Measurements from ENCODE around the gene AGPAT2.
"Not testable (repeated sequence)": the region's sequence is repeated elsewhere in the genome, so short reads cannot be mapped to it uniquely, and the experiment has no call there.

AGPAT2 gene

GRCh38 chr9:136712690-136713544 lies 25.7 kb upstream of the AGPAT2 start:
- H3K4me1 Mint-ChIP-seq (ENCODE audit: low read depth) = peaks cover 3% of the 10 kb centered on the region
- no peaks in the 10 kb centered on the region for H3K36me3 Mint-ChIP-seq
- no peak overlapping the region for H3K27ac Mint-ChIP-seq
- H3K9me3 Mint-ChIP-seq (ENCODE audit: low read depth) = no peaks in the 10 kb centered on the region
- H3K27me3 Mint-ChIP-seq = peaks cover 7% of the 10 kb centered on the region
- no peak overlapping the region for H3K4me3 Mint-ChIP-seq

- H3K4me1 Mint-ChIP-seq (ENCODE audit: low read depth) = peaks cover 3% of the 10 kb centered on the region
- peak within 1 kb of the TSS; percentile 77 for H3K4me3 Mint-ChIP-seq
- no peak within 1 kb of the TSS for H3K27ac Mint-ChIP-seq
- H3K36me3 Mint-ChIP-seq = no peaks in the 10 kb centered on the region
- H3K27me3 Mint-ChIP-seq = peaks cover 7% of the 10 kb centered on the region
- H3K9me3 Mint-ChIP-seq (ENCODE audit: low read depth) = no peaks in the 10 kb centered on the region
These were observed 24.8 kb upstream of the AGPAT2 start, which contains the start of gene DIPK1B for GRCh38 chr9:136711751-136712689. Gene DIPK1B (plus strand): TSS chr9:136712572. CDS start chr9:136712666, 94 bp downstream.

- H3K9me3 Mint-ChIP-seq (ENCODE audit: low read depth); H3K27me3 Mint-ChIP-seq; H3K4me1 Mint-ChIP-seq (ENCODE audit: low read depth); H3K36me3 Mint-ChIP-seq; H3K27ac Mint-ChIP-seq: not testable (repeated sequence)
- H3K4me3 Mint-ChIP-seq = peak overlapping the region; percentile 77
These were observed 24.0 kb upstream of the AGPAT2 start for GRCh38 chr9:136711219-136711648.

DNA sequence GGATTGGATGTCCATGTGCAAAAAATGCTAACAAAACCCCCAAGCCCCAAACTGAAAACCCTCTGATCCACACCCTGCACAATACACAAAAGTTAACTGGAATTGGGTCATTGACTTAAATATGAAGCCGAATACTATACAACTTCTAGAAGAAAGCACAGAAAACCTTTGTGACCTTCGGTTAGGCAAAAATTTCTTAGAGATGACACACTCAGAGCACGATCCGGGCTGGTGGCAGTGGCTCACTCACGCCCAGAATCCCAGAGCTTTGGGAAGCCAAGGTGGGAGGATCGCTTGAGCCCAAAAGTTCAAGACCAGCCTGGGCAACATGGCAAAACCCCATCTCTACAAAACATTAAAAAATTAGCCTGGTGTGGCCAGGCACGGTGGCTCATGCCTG lies 23.3 kb upstream of the AGPAT2 start:
- Mint-ChIP-seq H3K36me3 (no peaks in the 10 kb centered on the region), H3K4me1 (ENCODE audit: low read depth) (peaks cover 3% of the 10 kb centered on the region), H3K27ac (no peak overlapping the region), H3K9me3 (ENCODE audit: low read depth) (no peaks in the 10 kb centered on the region), H3K4me3 (no peak overlapping the region), H3K27me3 (peaks cover 4% of the 10 kb centered on the region)

DNA sequence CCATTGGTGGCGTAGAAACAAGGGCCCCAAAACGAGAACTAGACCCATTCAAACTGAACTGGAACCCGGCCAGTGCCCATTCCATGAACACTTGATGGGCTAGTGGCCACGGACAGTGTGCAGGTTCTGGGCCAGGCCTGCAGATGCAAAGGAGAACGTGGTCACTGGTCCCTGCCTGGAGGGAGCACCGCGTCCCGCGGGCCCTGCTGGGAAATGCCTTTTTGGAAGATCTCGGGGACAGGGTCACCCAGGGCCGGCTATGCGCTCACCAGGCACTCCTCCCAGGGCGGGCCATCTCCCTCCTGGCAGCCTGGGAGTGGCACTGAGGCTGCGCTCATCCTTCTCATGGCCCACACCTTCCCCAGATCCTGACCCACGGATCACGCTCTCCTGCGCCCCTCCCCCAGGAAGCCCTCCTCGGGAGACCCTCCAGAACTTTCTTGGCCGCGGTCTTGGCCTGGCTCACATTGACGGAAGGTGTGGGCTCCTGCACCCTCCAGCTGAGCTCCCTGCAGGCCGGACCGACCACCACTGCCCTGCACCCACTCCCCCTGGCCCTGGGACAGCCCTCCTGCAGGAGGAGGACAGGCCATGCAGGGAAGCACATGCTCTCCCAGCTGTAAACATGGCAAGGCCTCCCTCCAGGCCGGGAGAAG lies 22.3 kb upstream of the AGPAT2 start:
- H3K27ac Mint-ChIP-seq = no peak overlapping the region
- H3K4me3 Mint-ChIP-seq = no peak overlapping the region
- H3K27me3 Mint-ChIP-seq = peaks cover 4% of the 10 kb centered on the region
- H3K9me3 Mint-ChIP-seq (ENCODE audit: low read depth) = no peaks in the 10 kb centered on the region
- no peaks in the 10 kb centered on the region for H3K36me3 Mint-ChIP-seq
- H3K4me1 Mint-ChIP-seq (ENCODE audit: low read depth) = peaks cover 3% of the 10 kb centered on the region

- H3K27ac Mint-ChIP-seq = no peak overlapping the region
- no peaks in the 10 kb centered on the region for H3K9me3 Mint-ChIP-seq (ENCODE audit: low read depth)
- H3K4me1 Mint-ChIP-seq (ENCODE audit: low read depth) = peaks cover 3% of the 10 kb centered on the region
- no peaks in the 10 kb centered on the region for H3K36me3 Mint-ChIP-seq
- H3K4me3 Mint-ChIP-seq = no peak overlapping the region
- H3K27me3 Mint-ChIP-seq = peaks cover 4% of the 10 kb centered on the region
These were observed 20.7 kb upstream of the AGPAT2 start for GRCh38 chr9:136707849-136708517.

GRCh38 chr9:136707011-136707410 lies 19.8 kb upstream of the AGPAT2 start:
- Mint-ChIP-seq H3K4me3 (no peak overlapping the region), H3K9me3 (ENCODE audit: low read depth) (no peaks in the 10 kb centered on the region), H3K36me3 (no peaks in the 10 kb centered on the region), H3K27me3 (peaks cover 4% of the 10 kb centered on the region), H3K4me1 (ENCODE audit: low read depth) (peaks cover 6% of the 10 kb centered on the region), H3K27ac (no peak overlapping the region)

GRCh38 chr9:136705564-136705963 lies 18.3 kb upstream of the AGPAT2 start:
- H3K27me3 Mint-ChIP-seq = peaks cover 4% of the 10 kb centered on the region
- no peaks in the 10 kb centered on the region for H3K36me3 Mint-ChIP-seq
- no peak overlapping the region for H3K4me3 Mint-ChIP-seq
- peaks cover 16% of the 10 kb centered on the region for H3K4me1 Mint-ChIP-seq (ENCODE audit: low read depth)
- H3K27ac Mint-ChIP-seq = no peak overlapping the region
- no peaks in the 10 kb centered on the region for H3K9me3 Mint-ChIP-seq (ENCODE audit: low read depth)

DNA sequence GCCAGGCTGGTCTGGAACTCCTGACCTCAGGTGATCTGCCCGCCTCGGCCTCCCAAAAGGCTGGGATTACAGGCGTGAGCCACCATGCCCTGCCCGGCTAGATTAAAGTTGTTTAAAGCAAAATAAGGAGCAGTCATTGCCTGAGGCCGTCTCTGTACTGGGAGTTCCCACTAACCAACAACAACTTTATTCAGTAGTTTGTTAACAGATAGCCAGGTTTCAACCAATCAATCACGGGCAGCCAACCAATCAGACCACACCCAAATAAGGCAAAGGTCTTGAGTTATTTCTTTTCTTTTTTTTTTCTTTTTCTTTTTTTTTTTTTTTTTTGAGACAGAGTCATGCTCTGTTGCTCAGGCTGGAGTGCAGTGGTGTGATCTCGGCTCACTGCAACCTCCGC lies 17.5 kb upstream of the AGPAT2 start:
- not testable (repeated sequence) for H3K36me3 Mint-ChIP-seq; H3K27ac Mint-ChIP-seq; H3K27me3 Mint-ChIP-seq; H3K4me3 Mint-ChIP-seq; H3K9me3 Mint-ChIP-seq (ENCODE audit: low read depth)
- H3K4me1 Mint-ChIP-seq (ENCODE audit: low read depth) = peaks cover 21% of the 10 kb centered on the region

GRCh38 chr9:136703276-136703860 lies 16.1 kb upstream of the AGPAT2 start:
- Mint-ChIP-seq H3K9me3 (ENCODE audit: low read depth) (no peaks in the 10 kb centered on the region), H3K36me3 (no peaks in the 10 kb centered on the region), H3K4me3 (no peak overlapping the region), H3K27me3 (no peaks in the 10 kb centered on the region), H3K27ac (no peak overlapping the region), H3K4me1 (ENCODE audit: low read depth) (peaks cover 24% of the 10 kb centered on the region)

DNA sequence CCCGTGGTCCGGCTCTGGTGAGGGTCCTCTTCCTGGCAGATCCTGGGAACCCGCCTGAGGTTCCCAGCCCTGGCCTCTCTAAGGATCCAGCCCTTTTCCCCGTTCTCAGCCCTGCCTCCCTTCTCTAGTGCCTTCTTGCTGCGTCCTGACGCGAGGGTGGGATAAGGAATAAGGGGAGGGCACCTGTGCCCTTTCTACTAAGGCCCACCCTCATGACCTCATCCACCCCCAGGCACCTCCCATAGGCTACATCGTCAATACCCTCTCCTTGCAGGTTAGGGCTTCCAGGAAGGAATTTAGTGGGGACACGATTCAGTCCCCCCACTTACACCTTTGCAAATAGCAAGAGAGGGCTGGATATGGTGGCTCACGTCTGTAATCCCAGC lies 14.4 kb upstream of the AGPAT2 start:
- Mint-ChIP-seq H3K4me3 (peak overlapping the region; percentile 85), H3K4me1 (ENCODE audit: low read depth) (peaks cover 26% of the 10 kb centered on the region), H3K36me3 (no peaks in the 10 kb centered on the region), H3K27me3 (no peaks in the 10 kb centered on the region), H3K9me3 (ENCODE audit: low read depth) (no peaks in the 10 kb centered on the region), H3K27ac (peak overlapping the region; percentile 93)

GRCh38 chr9:136700959-136701667 lies 13.9 kb upstream of the AGPAT2 start:
- peaks cover 26% of the 10 kb centered on the region for H3K4me1 Mint-ChIP-seq (ENCODE audit: low read depth)
- H3K27ac Mint-ChIP-seq = peak overlapping the region; percentile 93
- no peaks in the 10 kb centered on the region for H3K36me3 Mint-ChIP-seq
- H3K9me3 Mint-ChIP-seq (ENCODE audit: low read depth) = no peaks in the 10 kb centered on the region
- peak overlapping the region; percentile 85 for H3K4me3 Mint-ChIP-seq
- H3K27me3 Mint-ChIP-seq = no peaks in the 10 kb centered on the region

- Mint-ChIP-seq H3K9me3 (ENCODE audit: low read depth) (no peaks in the 10 kb centered on the region), H3K4me3 (peak overlapping the region; percentile 5), H3K27ac (no peak overlapping the region), H3K27me3 (no peaks in the 10 kb centered on the region), H3K36me3 (no peaks in the 10 kb centered on the region), H3K4me1 (ENCODE audit: low read depth) (peaks cover 26% of the 10 kb centered on the region)
These were observed 13.0 kb upstream of the AGPAT2 start for GRCh38 chr9:136700304-136700703.

All from activated naive CD8-positive, alpha-beta T cell (primary cell).